Measurements from ENCODE around the gene USP27X.

The USP27X gene

GRCh38 chrX:49892542-49892941, 13.3 kb downstream of the USP27X start:
- DNase-seq, result no peak

GRCh38 chrX:49896951-49897350, 17.7 kb downstream of the USP27X start:
- DNase-seq, result no peak

- DNase-seq, result peak; percentile 79
These were observed 21.8 kb downstream of the USP27X start for GRCh38 chrX:49901048-49901447.

- no peak for DNase-seq
These were observed 31.1 kb downstream of the USP27X start for GRCh38 chrX:49910344-49910743.

- no peak for DNase-seq
These were observed 32.8 kb downstream of the USP27X start for GRCh38 chrX:49912086-49912485.

- DNase-seq, result no peak
These were observed 33.6 kb downstream of the USP27X start for GRCh38 chrX:49912861-49913260.

GRCh38 chrX:49915361-49916222, 36.3 kb downstream of the USP27X start:
- DNase-seq, result peak; percentile 55

- peak; percentile 3 for DNase-seq
These were observed 40.3 kb downstream of the USP27X start for GRCh38 chrX:49919617-49920016.

GRCh38 chrX:49921109-49921508, 41.8 kb downstream of the USP27X start:
- DNase-seq, result no peak

GRCh38 chrX:49922291-49923241, 43.3 kb downstream of the USP27X start, which contains the start of gene CLCN5:
Gene CLCN5, plus strand, starts transcription at chrX:49922596. Its CDS starts 2,703 bp downstream, at chrX:49925299.
- DNase-seq, result peak; percentile 93

GRCh38 chrX:49925176-49925575, 45.9 kb downstream of the USP27X start:
- peak; percentile 28 for DNase-seq

GRCh38 chrX:49930039-49930438, 50.8 kb downstream of the USP27X start:
- peak; percentile 60 for DNase-seq

Measured in NCI-H2171 treated with DMSO at 0.1 percent for 48 hours (cell line).